Measurements from ENCODE around the gene DDX49. TPM values are rescaled to one million over a fixed set of nuclear protein-coding genes. Genes with fewer than 3 reads are reported as not detected.

Gene DDX49
- polyA plus RNA-seq, 1 donor: 34.3 TPM

- no peaks in the 10 kb centered on the region for H3K36me3 ChIP-seq (ENCODE audit: control insufficient read depth, insufficient read depth, low read length)
- DNase-seq: peak in 1 of 2 donors; percentile 43
- no peaks in the 10 kb centered on the region for H3K27me3 ChIP-seq (ENCODE audit: control insufficient read depth, insufficient read depth, low read length)
- no peak overlapping the region for H3K4me3 ChIP-seq (ENCODE audit: low read length)
- H3K4me1 ChIP-seq (ENCODE audit: control insufficient read depth, insufficient read depth, low read length): no peaks in the 10 kb centered on the region
- WGBS (ENCODE audit: insufficient coverage, low lambda C conversion rate): no CpG with 5 or more reads among the region's 13 CpGs
- H3K27ac ChIP-seq (ENCODE audit: low read length): no peak overlapping the region
- H3K9me3 ChIP-seq (ENCODE audit: control insufficient read depth, low read depth, low read length): no peaks in the 10 kb centered on the region
Observed at GRCh38 chr19:18879579-18880373, 39.7 kb upstream of the DDX49 start.

GRCh38 chr19:18881491-18881890 lies 38.0 kb upstream of the DDX49 start:
- no CpG with 5 or more reads among the region's 7 CpGs for WGBS (ENCODE audit: insufficient coverage, low lambda C conversion rate)

DNA sequence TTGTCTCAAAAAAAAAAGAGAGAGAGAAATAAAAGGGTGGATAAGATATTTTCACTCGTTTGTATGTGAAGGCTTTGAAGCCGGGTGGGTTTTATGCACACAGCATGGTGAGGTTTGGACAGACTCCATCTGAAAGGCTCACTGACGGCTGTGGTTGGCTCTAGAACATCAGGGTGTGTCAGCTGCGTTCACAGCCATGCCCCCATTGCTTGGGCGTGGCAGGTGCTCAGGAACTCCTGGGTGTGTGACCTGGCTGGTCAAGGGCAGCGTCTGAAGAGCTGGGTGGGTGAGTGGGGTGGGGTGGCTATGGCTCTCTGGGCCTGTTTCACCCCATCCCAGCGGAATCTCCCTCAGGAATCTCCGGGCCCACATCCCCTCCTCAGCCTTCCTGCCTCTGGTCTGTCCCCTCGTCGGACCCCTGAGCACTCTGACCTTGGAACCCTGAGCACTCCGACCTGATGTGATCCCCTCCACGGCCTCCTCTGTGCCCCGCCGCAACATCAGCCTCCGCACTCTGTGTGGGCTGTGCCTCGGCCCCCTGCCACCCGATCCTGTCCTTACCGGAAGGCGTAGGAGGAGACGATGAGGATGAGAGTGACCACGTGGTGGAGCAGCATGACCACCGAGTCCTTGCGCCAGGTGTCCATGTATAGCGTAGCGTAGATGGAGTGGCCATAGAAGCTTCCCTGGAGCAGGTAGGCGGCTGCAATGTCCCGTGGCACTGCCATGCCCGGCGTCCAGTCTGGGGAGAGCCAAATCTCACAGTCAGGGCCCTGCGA lies 35.8 kb upstream of the DDX49 start:
- H3K9me3 ChIP-seq (ENCODE audit: control insufficient read depth, low read depth, low read length): no peaks in the 10 kb centered on the region
- no peaks in the 10 kb centered on the region for H3K36me3 ChIP-seq (ENCODE audit: control insufficient read depth, insufficient read depth, low read length)
- no peak overlapping the region for H3K4me3 ChIP-seq (ENCODE audit: low read length)
- no peak overlapping the region for H3K27ac ChIP-seq (ENCODE audit: low read length)
- no peak for DNase-seq
- no CpG with 5 or more reads among the region's 30 CpGs for WGBS (ENCODE audit: insufficient coverage, low lambda C conversion rate)
- no peaks in the 10 kb centered on the region for H3K4me1 ChIP-seq (ENCODE audit: control insufficient read depth, insufficient read depth, low read length)
- no peaks in the 10 kb centered on the region for H3K27me3 ChIP-seq (ENCODE audit: control insufficient read depth, insufficient read depth, low read length)

More at GRCh38 chr19:18881491-18881890, 38.0 kb upstream of the DDX49 start:
- Histone ChIP-seq H3K27ac (ENCODE audit: low read length) (no peak overlapping the region), H3K4me1 (ENCODE audit: control insufficient read depth, insufficient read depth, low read length) (no peaks in the 10 kb centered on the region), H3K9me3 (ENCODE audit: control insufficient read depth, low read depth, low read length) (no peaks in the 10 kb centered on the region), H3K27me3 (ENCODE audit: control insufficient read depth, insufficient read depth, low read length) (no peaks in the 10 kb centered on the region), H3K36me3 (ENCODE audit: control insufficient read depth, insufficient read depth, low read length) (no peaks in the 10 kb centered on the region), H3K4me3 (ENCODE audit: low read length) (no peak overlapping the region)
- DNase-seq: no peak

DNA sequence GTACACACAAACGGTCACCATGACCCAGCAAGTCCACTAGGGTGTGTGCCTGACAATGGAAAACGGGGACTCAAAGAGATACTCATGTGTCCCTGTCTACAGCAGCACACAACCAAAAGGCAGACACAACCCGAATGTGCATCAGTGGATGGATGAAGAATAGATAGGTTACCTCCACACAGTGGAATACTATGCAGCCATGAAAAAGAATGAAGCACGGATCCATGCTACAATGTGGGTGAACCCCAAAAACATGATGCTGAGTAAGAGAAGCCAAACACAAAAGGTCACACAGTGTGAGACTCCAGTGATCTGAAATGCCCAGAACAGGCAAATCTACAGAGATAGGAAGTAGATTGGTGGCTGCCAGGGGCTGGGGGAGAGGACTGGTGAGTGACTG lies 32.5 kb upstream of the DDX49 start:
- Histone ChIP-seq H3K4me3 (ENCODE audit: low read length) (no peak overlapping the region), H3K9me3 (ENCODE audit: control insufficient read depth, low read depth, low read length) (no peaks in the 10 kb centered on the region), H3K4me1 (ENCODE audit: control insufficient read depth, insufficient read depth, low read length) (no peaks in the 10 kb centered on the region), H3K27me3 (ENCODE audit: control insufficient read depth, insufficient read depth, low read length) (no peaks in the 10 kb centered on the region), H3K27ac (ENCODE audit: low read length) (no peak overlapping the region), H3K36me3 (ENCODE audit: control insufficient read depth, insufficient read depth, low read length) (no peaks in the 10 kb centered on the region)
- no CpG with 5 or more reads among the region's 4 CpGs for WGBS (ENCODE audit: insufficient coverage, low lambda C conversion rate)
- DNase-seq: no peak

- H3K27ac ChIP-seq (ENCODE audit: low read length): no peak overlapping the region
- WGBS (ENCODE audit: insufficient coverage, low lambda C conversion rate): no CpG with 5 or more reads among the region's 10 CpGs
Observed at GRCh38 chr19:18889949-18890745, 29.4 kb upstream of the DDX49 start.

DNA sequence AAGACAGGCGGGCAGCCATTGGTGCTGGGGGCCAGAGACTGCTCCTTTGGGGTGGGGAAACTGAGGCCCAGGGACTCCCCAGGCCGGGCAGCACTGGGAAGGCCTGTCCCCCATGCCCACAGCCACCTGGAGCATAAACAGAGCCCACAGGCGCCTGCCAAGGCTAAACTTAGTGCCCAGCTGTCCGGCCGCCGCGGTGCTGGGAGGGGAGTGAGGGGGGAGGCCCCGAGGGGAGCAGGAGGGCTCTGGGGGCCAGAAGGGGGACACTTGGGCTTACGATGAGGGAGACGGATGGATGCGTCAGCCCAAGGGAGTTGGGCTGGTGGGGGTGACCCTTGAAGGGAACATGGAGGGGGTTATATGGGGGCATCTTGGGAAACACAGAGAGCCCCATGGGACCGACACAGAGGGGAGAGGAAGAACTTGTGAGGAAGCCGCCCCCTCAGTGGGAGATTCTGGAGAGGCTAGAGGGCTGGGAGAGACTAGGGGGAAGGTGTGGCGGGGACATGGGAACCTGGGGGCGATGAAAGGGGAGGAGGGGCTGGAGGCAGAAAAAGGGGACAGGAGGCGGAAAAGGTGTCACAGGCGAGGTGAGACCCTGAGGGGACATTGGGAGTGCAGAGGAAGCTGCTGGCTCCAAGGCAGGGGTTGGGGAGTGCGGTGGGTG lies 25.8 kb upstream of the DDX49 start:
- no peak overlapping the region for H3K4me3 ChIP-seq (ENCODE audit: low read length)
- H3K27ac ChIP-seq (ENCODE audit: low read length): no peak overlapping the region
- DNase-seq: no peak
- peaks cover 27% of the 10 kb centered on the region for H3K27me3 ChIP-seq (ENCODE audit: control insufficient read depth, insufficient read depth, low read length)
- peaks cover 4% of the 10 kb centered on the region for H3K9me3 ChIP-seq (ENCODE audit: control insufficient read depth, low read depth, low read length)
- peaks cover 19% of the 10 kb centered on the region for H3K4me1 ChIP-seq (ENCODE audit: control insufficient read depth, insufficient read depth, low read length)
- no CpG with 5 or more reads among the region's 18 CpGs for WGBS (ENCODE audit: insufficient coverage, low lambda C conversion rate)
- no peaks in the 10 kb centered on the region for H3K36me3 ChIP-seq (ENCODE audit: control insufficient read depth, insufficient read depth, low read length)

More at GRCh38 chr19:18889949-18890745, 29.4 kb upstream of the DDX49 start:
- H3K27me3 ChIP-seq (ENCODE audit: control insufficient read depth, insufficient read depth, low read length): peaks cover 19% of the 10 kb centered on the region
- H3K36me3 ChIP-seq (ENCODE audit: control insufficient read depth, insufficient read depth, low read length): no peaks in the 10 kb centered on the region
- H3K9me3 ChIP-seq (ENCODE audit: control insufficient read depth, low read depth, low read length): peaks cover 4% of the 10 kb centered on the region
- H3K4me1 ChIP-seq (ENCODE audit: control insufficient read depth, insufficient read depth, low read length): peaks cover 5% of the 10 kb centered on the region
- DNase-seq: no peak
- H3K4me3 ChIP-seq (ENCODE audit: low read length): no peak overlapping the region

DNA sequence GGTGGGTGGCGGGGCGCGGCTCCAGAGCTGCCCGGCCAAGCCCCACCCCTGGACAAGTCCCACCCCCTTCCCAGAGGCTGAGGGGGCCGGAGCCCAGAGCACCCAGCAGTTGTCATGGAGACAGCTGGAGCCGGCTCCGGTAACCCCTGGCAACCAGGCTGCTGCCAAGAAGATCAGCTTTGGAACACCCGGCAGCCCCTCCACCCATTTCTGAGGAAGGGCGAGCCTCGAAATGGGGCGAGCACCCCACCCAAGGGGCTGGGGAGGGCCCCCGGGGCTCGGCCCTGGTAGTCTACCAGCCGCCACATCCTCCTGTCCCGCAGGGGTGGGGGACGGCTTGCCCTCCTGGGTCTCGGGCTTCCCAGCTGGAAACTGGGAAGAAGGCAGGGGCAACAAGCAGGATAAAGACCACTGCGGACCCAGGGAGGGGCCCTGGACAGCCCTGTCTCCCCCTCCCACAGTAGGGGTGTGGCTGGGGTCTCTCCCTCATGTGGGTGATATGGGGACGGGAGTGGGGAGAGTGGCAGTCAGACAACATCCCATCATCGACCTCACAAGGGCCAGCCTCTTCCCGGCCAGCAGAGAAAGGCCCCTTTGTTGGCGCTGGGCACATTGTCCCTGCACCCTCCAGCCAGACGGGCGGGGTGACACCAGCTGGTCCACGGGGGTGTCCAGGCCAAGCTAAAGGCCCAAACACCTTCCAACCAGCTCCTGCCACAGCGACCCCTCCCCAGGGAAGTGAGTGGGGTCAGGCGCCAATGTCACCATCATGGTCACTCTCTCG lies 25.1 kb upstream of the DDX49 start:
- no peaks in the 10 kb centered on the region for H3K36me3 ChIP-seq (ENCODE audit: control insufficient read depth, insufficient read depth, low read length)
- peak overlapping the region; percentile 35 for H3K4me3 ChIP-seq (ENCODE audit: low read length)
- H3K4me1 ChIP-seq (ENCODE audit: control insufficient read depth, insufficient read depth, low read length): peaks cover 22% of the 10 kb centered on the region
- no CpG with 5 or more reads among the region's 28 CpGs for WGBS (ENCODE audit: insufficient coverage, low lambda C conversion rate)
- H3K27ac ChIP-seq (ENCODE audit: low read length): no peak overlapping the region
- H3K9me3 ChIP-seq (ENCODE audit: control insufficient read depth, low read depth, low read length): peaks cover 4% of the 10 kb centered on the region
- peaks cover 27% of the 10 kb centered on the region for H3K27me3 ChIP-seq (ENCODE audit: control insufficient read depth, insufficient read depth, low read length)
- peak; percentile 29 to 35 for DNase-seq

DNA sequence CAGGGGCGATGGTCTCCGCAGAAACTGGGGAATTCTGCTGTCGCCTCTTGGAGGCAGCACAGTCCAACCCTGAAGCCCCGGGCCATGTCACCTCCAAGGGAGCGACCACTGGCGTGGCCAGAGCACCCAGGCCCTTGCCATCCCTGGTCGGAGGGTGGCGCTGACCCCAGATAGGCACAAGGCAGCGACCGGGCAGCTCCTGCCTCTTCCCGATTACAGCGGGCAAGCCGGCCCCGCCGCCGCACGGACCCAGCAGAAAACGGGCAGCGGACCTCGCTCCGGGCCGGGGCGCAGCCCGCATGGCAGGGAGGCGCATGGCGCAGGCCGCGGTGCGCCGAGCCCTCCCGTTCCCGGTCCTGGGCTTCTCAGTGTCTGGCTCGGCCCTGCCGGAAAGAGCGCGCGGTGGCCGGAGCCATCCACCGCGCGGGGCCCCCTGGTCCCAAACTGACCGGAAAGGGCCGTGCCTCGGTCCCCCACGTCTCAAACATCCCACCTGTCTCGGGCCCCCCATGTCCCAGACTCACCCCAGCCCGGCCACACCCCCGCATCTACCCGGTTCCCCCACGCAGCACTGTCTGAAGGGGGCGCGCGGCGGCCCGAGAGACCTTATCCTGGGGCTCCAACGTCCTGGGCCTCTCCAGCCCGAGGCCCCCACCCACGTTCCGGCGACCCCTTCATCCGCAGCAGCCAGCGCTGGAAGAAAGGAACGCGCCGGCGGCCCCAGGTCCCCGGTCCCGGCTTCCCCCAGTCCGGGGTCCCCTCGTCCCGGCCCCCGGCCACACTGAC lies 24.3 kb upstream of the DDX49 start:
- Histone ChIP-seq H3K27ac (ENCODE audit: low read length) (no peak overlapping the region), H3K36me3 (ENCODE audit: control insufficient read depth, insufficient read depth, low read length) (peaks cover 7% of the 10 kb centered on the region), H3K4me1 (ENCODE audit: control insufficient read depth, insufficient read depth, low read length) (peaks cover 22% of the 10 kb centered on the region), H3K9me3 (ENCODE audit: control insufficient read depth, low read depth, low read length) (peaks cover 4% of the 10 kb centered on the region), H3K27me3 (ENCODE audit: control insufficient read depth, insufficient read depth, low read length) (peaks cover 27% of the 10 kb centered on the region), H3K4me3 (ENCODE audit: low read length) (peak overlapping the region; percentile 35)
- no CpG with 5 or more reads among the region's 72 CpGs for WGBS (ENCODE audit: insufficient coverage, low lambda C conversion rate)
- no peak for DNase-seq

DNA sequence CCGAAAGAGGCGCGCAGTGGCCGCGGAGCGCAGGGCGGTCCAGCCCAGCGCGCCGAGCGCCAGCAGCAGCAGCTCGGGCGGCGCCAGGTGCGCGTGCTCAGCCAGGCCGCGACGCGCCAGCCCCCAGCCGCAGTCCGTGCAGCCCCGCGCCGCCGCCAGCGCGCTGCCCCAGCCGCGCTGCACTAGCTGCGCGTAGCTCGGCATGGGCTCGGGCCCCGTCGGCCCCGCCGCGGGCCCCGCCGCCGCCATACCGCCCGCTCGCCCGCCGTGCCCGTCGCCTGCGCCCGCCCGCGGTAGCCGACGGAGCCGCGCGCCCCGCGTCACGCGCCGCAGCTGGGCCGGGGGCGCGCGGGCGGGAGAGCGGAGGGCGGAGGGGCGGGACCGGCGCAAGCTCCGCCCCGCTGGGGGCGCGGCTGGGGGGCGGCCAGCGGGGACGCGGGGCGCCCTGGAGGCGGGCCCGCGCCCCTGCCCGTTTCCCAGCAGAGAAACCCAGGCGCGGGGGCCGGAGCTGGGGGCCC lies 23.6 kb upstream of the DDX49 start, which contains the start of gene CERS1:
Gene CERS1 (minus strand): TSS at position 335 of the 518 bp plus-strand sequence. CDS start 86 bp downstream, at position 249.
- peaks cover 4% of the 10 kb centered on the region for H3K9me3 ChIP-seq (ENCODE audit: control insufficient read depth, low read depth, low read length)
- peaks cover 22% of the 10 kb centered on the region for H3K4me1 ChIP-seq (ENCODE audit: control insufficient read depth, insufficient read depth, low read length)
- peaks cover 27% of the 10 kb centered on the region for H3K27me3 ChIP-seq (ENCODE audit: control insufficient read depth, insufficient read depth, low read length)
- peak in 1 of 2 donors; percentile 32 for DNase-seq
- H3K4me3 ChIP-seq (ENCODE audit: low read length): peak within 1 kb of the TSS; percentile 35
- H3K36me3 ChIP-seq (ENCODE audit: control insufficient read depth, insufficient read depth, low read length): peaks cover 10% of the 10 kb centered on the region
- no CpG with 5 or more reads among the region's 89 CpGs for WGBS (ENCODE audit: insufficient coverage, low lambda C conversion rate)
- H3K27ac ChIP-seq (ENCODE audit: low read length): no peak within 1 kb of the TSS
